Ishikawa (cell line): Measurements from ENCODE around the gene MIB1.

Experiments
- CEBPB ChIP-seq: IDR thresholded peaks from 2 replicates; pipeline ENCODE4 v1.6.1; 2012
- EGR1 ChIP-seq: IDR thresholded peaks from 2 replicates; pipeline ENCODE4 v1.6.1; 2012
- EP300 ChIP-seq: IDR thresholded peaks from 2 replicates; pipeline ENCODE4 v1.6.1; 2012; ENCODE audit warnings: borderline replicate concordance
- FOXM1 ChIP-seq: IDR thresholded peaks from 2 replicates; pipeline ENCODE4 v1.6.1; 2012; ENCODE audit warnings: low read depth, borderline replicate concordance
- NFIC ChIP-seq: IDR thresholded peaks from 2 replicates; pipeline ENCODE4 v1.6.1; 2012
- TAF1 ChIP-seq: IDR thresholded peaks from 2 replicates; pipeline ENCODE4 v1.6.1; 2012; ENCODE audit warnings: low read depth, mild to moderate bottlenecking
- TCF12 ChIP-seq: IDR thresholded peaks from 2 replicates; pipeline ENCODE4 v1.6.1; 2012; ENCODE audit warnings: low read depth
- YY1 ChIP-seq: IDR thresholded peaks from 2 replicates; pipeline ENCODE4 v1.6.1; 2012; ENCODE audit warnings: low read depth
- TF ChIP-seq, protein P1 (sequence below): IDR thresholded peaks from 2 replicates; pipeline ENCODE4 v1.6.1; 2012
- TF ChIP-seq, protein P2 (sequence below): IDR thresholded peaks from 2 replicates; pipeline ENCODE4 v1.6.1; 2012; ENCODE audit warnings: low read depth, mild to moderate bottlenecking

DNA sequence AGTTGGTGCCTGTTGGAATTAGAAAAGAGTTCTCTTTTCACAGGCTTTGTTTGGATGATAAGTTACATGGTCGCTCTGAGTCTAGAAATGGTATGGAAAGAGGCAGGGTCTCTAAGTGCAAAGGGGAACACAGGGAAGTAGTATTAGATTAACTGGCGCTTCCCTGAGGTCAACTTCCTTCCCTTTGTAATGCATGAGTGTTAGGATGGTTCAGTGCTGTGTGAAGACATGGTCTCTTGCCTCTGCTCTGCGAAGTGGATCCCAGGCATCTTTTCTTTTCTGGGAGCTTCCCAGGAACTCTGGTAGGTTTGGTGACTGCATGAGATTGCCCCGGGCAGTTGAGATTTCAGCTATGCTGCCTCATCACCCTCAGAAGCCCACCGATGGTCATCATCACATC lies 170.3 kb downstream of the MIB1 start:
- TF ChIP-seq, protein P1, sequence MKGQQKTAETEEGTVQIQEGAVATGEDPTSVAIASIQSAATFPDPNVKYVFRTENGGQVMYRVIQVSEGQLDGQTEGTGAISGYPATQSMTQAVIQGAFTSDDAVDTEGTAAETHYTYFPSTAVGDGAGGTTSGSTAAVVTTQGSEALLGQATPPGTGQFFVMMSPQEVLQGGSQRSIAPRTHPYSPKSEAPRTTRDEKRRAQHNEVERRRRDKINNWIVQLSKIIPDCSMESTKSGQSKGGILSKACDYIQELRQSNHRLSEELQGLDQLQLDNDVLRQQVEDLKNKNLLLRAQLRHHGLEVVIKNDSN, result no peak
- TF ChIP-seq EGR1 (no peak), NFIC (no peak), FOXM1 (no peak), TCF12 (no peak), CEBPB (no peak), YY1 (no peak), EP300 (no peak), TAF1 (no peak)
- TF ChIP-seq, protein P2, sequence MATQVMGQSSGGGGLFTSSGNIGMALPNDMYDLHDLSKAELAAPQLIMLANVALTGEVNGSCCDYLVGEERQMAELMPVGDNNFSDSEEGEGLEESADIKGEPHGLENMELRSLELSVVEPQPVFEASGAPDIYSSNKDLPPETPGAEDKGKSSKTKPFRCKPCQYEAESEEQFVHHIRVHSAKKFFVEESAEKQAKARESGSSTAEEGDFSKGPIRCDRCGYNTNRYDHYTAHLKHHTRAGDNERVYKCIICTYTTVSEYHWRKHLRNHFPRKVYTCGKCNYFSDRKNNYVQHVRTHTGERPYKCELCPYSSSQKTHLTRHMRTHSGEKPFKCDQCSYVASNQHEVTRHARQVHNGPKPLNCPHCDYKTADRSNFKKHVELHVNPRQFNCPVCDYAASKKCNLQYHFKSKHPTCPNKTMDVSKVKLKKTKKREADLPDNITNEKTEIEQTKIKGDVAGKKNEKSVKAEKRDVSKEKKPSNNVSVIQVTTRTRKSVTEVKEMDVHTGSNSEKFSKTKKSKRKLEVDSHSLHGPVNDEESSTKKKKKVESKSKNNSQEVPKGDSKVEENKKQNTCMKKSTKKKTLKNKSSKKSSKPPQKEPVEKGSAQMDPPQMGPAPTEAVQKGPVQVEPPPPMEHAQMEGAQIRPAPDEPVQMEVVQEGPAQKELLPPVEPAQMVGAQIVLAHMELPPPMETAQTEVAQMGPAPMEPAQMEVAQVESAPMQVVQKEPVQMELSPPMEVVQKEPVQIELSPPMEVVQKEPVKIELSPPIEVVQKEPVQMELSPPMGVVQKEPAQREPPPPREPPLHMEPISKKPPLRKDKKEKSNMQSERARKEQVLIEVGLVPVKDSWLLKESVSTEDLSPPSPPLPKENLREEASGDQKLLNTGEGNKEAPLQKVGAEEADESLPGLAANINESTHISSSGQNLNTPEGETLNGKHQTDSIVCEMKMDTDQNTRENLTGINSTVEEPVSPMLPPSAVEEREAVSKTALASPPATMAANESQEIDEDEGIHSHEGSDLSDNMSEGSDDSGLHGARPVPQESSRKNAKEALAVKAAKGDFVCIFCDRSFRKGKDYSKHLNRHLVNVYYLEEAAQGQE, result no peak
